DOHH2 (cell line): ENCODE measurements around the gene LHX5.

ENCODE experiments used
- EZH2phosphoT487 ChIP-seq: fragments of 200-600 bp; sonication (generic); IDR thresholded peaks from 2 replicates; pipeline ENCODE4 v1.6.1; 2017; ENCODE audit warnings: borderline replicate concordance, mild to moderate bottlenecking, antibody characterized with exemption, low read length, moderate library complexity, mixed read lengths
- TF ChIP-seq, protein P1 (sequence below): fragments of 200-600 bp; sonication (generic); IDR thresholded peaks from one replicate; pipeline ENCODE4 v1.5.1; 2014; ENCODE audit warnings: antibody characterized with exemption, mild to moderate bottlenecking, low read depth, low read length; ENCODE audit not compliant: poor library complexity, severe bottlenecking

DNA sequence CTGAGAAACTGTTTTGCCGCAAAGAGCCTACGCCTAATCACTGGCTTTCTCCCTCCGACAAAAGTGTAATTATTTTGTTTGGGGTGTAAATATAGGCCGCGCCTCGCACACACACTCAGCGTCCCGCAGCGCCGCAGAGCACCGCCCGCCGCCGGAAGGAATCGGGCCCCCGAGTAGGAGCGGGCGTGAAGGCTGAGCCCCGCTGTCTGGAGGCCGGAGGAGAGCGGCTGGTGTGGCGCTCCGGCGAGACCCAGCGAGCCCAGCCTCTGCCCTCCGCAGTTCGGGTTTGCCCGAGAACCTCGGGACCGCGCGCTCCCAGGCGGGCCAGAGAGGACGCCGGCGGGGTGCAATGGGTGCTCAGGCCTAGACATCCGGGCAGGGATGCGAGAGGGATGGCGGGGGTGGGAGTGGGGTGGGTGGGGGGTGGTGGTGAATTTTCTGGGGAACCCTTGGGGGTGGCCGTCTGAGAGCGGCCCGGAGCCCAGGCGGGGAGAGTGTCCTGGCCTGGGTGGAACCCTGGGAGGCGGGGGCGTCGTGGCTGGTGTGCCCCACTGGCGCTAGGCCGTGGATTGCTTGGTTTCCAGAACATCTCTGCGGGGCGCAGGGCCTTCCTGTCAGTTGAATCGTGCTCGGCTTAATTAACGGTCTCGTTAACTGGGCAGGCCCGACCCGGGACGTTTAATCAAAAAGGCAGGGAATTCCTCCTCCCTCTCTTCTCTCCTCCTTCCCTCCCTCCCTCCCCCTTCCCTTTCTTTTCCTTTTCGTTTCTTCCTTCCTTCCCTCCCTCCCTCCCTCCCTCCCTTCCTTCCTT lies 4.7 kb upstream of the LHX5 start:
- TF ChIP-seq, protein P1, sequence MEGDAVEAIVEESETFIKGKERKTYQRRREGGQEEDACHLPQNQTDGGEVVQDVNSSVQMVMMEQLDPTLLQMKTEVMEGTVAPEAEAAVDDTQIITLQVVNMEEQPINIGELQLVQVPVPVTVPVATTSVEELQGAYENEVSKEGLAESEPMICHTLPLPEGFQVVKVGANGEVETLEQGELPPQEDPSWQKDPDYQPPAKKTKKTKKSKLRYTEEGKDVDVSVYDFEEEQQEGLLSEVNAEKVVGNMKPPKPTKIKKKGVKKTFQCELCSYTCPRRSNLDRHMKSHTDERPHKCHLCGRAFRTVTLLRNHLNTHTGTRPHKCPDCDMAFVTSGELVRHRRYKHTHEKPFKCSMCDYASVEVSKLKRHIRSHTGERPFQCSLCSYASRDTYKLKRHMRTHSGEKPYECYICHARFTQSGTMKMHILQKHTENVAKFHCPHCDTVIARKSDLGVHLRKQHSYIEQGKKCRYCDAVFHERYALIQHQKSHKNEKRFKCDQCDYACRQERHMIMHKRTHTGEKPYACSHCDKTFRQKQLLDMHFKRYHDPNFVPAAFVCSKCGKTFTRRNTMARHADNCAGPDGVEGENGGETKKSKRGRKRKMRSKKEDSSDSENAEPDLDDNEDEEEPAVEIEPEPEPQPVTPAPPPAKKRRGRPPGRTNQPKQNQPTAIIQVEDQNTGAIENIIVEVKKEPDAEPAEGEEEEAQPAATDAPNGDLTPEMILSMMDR, result no peak
- TF ChIP-seq EZH2phosphoT487, result no peak
